ENCODE measurements around the gene NTNG2.

Gene NTNG2

DNA sequence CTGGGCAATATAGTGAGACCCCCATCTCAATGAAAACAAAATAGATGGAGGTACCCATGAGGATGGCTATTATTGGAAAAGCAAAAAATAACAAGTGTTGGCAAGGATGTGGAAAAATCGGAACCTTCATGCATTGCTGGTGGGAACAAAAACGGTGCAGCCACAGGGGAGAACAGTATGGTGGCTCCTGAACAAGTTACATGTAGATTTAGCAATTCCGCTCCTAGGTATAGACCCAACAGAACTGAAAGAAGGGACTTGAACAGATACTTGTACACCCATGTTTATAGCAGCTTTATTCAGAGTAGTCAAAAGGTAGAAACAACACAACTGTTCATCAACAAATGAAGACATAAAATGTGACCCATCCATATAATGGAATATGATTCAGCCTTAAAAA lies 43.0 kb downstream of the NTNG2 start:
- DNase-seq (ENCODE audit: low spot score) = no peak

- DNase-seq (ENCODE audit: low spot score) = no peak
Observed at GRCh38 chr9:132207215-132207614, 45.4 kb downstream of the NTNG2 start.

GRCh38 chr9:132207839-132208615 lies 46.2 kb downstream of the NTNG2 start:
- DNase-seq (ENCODE audit: low spot score) = no peak

DNA sequence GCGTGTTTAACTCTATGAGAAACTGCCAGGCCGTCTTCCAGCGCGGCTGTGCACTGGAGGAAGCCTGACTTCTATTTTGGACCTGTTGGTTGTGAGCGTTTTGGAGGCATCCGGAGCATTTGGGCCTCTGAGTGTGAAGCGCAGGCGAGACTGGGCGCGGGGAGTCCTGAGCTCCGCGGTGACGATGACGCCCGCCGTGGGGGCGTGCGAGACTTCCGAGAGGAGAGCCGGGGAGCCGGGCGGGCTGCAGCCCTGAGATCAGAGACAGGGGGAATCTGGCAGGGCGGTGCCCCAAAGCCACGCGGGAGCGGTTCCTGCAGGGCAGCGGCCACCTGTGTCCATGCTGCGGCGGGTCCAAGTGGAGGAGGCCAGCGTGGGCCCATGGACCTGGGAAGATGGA lies 47.4 kb downstream of the NTNG2 start:
- no peak for DNase-seq (ENCODE audit: low spot score)

DNA sequence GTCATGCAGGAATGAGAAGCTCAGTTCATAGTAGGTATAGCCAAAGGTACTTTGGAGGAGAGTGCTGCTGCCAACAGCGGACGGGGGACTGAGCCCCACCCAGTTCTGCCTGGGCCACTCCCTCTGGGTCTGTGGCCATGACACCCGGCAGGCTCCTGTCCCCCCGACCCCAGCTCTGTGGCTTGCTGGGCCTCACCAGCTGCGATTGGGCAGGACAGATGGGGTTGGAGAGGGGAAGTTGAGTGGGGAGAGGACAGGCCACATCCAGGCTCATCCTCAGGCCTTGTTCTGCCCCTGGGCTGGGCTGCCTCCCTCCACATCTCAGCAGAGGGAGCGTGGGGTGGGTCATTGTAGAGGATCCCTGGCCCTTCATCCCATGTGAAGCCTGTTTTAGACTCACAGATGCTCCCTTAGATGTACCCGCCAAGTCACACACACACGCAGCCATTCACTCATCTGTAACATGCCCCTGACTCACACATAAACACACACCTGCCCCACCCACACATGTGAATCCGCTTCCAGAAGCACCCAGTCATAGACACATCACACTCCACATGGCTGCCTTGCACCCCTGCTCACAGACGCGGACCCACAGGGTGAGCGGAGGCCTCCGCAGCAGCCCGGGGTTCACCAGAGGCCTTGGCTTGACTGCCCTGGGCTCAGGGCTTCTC lies 48.8 kb downstream of the NTNG2 start:
- no peak for DNase-seq (ENCODE audit: low spot score)

DNA sequence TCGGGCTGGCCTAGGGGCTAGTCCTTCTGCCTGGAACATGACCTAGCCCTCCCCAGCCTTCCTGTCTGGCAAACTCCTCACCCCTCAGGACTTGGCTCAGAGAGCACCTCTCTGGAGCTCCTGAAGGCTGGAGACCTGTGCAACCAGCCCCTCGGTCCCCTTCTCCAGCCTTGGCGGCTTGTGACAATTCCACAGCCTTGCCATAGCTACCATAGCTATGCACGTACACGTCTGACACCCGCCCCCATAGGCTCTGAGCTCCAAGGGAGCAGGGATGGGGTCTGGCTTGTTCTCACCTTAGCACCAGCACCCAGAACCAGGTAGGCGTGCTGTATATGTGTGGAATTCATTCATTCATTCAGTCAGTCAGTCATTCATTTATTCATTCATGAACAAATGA lies 49.7 kb downstream of the NTNG2 start:
- DNase-seq (ENCODE audit: low spot score) = no peak

DNA sequence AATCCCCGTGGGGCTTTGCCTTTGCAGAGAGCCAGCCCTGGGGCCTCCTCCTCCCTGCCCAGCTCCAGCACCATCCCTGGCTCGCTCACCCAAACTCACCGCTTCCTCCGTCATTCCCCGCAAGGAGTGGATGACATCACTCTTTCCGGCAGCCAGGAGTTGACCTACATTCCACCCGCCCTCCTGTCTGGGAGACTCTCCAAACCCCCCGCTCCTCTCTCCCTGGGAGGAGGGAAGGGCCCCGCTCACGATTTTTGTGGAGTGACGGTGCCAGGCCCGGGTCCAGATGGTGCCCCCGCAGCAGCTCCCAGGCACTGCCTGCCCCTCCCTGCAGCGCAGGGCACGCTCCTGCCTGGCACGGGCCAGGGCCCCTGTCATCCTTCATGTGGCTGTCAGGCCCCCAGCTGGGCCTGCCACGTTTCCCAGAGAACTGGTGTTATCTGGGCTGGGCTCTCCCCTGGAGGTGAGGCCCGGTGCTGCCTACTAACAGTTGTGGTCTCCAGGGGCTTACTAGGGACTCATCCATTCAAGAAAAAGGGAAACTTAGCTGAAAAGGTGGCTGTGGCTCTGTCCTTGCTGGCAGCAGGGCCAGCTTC lies 52.3 kb downstream of the NTNG2 start:
- DNase-seq (ENCODE audit: low spot score) = peak; percentile 38

- no peak for DNase-seq (ENCODE audit: low spot score)
Observed at GRCh38 chr9:132216861-132217619, 55.2 kb downstream of the NTNG2 start.

- no peak for DNase-seq (ENCODE audit: low spot score)
Observed at GRCh38 chr9:132218208-132218607, 56.4 kb downstream of the NTNG2 start.

DNA sequence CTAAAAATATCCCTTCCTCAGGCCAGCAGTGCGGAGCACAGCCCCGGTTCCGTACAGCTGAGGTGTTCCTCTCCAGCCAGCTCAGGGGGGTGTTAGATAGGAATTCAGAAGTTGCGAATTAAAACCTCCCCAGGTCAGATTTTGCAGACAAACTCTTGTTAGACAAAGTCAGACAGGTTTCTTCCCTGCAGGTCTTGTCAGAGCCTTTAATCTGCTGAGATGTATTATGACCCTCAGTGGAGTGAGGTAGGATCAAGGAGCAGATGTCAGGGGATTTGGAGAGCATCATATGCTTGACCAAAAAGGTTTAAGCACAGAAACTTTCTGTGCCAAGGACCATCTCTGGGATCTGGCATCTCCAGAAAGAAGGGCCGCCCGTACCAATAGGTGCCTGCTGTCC lies 60.1 kb downstream of the NTNG2 start:
- DNase-seq (ENCODE audit: low spot score) = no peak

GRCh38 chr9:132224645-132225044 lies 62.8 kb downstream of the NTNG2 start:
- DNase-seq (ENCODE audit: low spot score) = no peak

- no peak for DNase-seq (ENCODE audit: low spot score)
Observed at GRCh38 chr9:132226571-132227430, 64.9 kb downstream of the NTNG2 start.

- no peak for DNase-seq (ENCODE audit: low spot score)
Observed at GRCh38 chr9:132228062-132228461, 66.2 kb downstream of the NTNG2 start.

DNA sequence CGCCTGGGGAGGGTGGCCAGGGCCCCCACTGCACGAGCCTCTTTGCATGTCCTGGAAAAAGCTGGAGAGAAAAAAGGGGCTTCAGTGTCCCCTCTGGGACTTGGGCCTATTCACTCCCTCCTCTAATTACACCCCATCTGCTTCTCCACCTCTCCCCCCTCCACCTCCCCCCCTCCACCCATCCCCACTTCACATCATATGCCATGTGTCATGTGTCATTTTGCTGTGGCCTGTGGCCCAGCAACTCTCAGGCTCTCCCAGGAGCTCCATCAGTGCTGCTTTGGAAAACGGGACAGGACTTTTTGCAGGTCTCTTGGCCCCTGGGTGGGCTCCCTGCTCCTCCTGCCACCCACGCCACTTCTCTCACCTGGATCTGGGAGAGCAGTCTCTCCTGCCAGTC lies 68.7 kb downstream of the NTNG2 start:
- DNase-seq (ENCODE audit: low spot score) = no peak

GRCh38 chr9:132231019-132231701 lies 69.3 kb downstream of the NTNG2 start:
- DNase-seq (ENCODE audit: low spot score) = no peak

GRCh38 chr9:132232522-132232921 lies 70.7 kb downstream of the NTNG2 start:
- DNase-seq (ENCODE audit: low spot score) = no peak

DNA sequence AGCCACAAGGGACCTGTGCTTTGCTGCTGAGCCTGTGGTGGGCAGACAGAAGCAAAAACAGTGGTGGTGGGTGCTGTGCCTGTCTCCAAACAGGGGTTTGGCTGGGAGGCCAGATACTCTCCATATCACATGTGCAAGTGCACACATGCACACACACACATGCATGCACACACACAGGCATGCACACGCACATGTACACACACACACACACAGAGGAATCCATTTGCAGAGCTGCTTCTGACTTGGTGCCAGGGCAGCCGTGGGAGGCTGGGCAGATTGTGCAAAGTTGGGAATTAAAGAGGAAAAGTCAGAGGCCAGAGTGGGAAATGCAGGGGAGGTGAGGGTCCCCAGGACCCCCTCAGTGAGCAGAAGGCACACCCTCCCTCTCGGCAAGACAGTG lies 71.3 kb downstream of the NTNG2 start:
- DNase-seq (ENCODE audit: low spot score) = no peak

- DNase-seq (ENCODE audit: low spot score) = no peak
Observed at GRCh38 chr9:132234535-132234934, 72.7 kb downstream of the NTNG2 start.

DNA sequence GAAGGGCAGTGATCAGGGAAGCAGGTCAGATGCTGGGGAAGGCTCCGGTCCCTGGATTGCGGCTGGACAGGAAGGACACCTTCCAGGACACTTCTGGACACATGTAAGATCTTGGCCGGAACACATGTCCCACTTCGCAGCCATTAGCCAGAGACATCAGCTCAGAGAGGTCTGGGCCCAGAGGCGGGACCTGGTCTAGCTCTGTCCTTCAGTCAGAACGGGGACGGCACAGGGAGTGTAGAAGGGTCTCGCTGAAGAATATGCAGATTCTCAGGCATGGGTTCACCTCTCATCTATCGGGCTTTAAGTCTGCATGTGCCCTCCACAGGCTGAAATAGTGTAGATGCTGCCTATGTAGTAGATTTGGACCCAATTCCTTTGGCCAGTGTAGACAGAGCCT lies 73.3 kb downstream of the NTNG2 start:
- no peak for DNase-seq (ENCODE audit: low spot score)

DNA sequence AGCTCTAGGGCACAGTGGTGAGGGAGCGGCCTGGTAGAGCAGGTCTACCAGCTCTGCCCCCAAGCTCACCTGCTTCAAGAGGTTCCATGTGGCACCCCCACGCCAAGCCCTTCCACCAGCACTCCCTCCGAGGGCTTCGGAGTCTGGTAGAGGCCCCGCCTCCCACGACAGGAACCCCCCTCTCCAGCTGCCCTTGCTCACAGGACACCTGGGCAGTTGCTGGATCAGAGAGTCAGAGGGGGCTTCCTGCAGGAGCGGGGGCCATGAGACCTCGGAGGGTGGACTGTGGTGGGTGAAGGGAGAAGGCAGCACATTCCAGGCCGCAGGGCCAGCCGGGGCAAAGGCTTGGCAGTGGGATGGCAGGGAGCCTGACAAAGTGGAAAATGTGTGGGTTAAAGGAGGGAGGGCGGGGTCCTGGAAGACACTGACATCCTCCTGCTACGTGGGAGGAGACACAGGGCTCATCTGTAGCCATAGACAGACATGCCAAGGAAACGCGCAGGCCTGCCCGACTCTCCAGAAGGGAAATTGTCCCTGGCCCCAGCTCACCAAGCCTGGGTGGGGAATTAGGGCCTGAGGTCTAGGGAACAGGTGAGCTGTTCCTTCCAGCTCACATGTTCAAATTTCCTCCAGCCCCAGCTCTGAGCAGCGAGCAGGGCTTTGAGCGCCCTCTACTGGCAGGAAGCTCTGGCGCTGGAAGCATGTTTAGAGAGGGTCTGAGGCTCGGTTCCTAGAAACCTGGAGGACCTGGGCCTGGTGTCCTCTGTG lies 74.2 kb downstream of the NTNG2 start:
- peak; percentile 95 for DNase-seq (ENCODE audit: low spot score)

Measured in HuH-7.5 (cell line).